ENCODE measurements around the gene SCART1. TPM values are rescaled to one million over a fixed set of nuclear protein-coding genes. Genes with fewer than 3 reads are reported as not detected.

SCART1 gene
- total RNA-seq, 2 donors from 2014 or later, result 2.1 to 3.9 TPM

DNA sequence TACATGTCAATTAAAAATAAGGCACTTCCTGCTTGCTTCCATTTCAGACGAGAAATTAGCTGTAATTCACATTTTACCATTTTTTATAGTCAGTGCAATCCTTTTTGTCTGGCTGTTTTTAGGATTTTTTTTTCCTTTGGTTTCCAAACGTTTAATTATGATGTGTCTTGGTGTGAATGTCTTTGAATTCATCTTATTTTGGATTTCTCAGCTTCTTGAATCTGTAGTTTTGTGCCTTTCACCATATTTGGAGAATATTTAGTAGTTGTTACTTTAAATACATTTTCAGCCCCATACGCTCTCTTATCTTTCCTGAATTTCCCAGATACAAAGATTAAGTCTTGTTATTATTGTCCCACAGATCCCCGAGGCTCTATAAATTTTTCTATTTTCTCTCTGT is 2.4 kb upstream of the SCART1 start:
- no peak for DNase-seq
- intact Hi-C loops (cut with DNase I, micrococcal nuclease), result no loop called here
- no peak for ATAC-seq

DNA sequence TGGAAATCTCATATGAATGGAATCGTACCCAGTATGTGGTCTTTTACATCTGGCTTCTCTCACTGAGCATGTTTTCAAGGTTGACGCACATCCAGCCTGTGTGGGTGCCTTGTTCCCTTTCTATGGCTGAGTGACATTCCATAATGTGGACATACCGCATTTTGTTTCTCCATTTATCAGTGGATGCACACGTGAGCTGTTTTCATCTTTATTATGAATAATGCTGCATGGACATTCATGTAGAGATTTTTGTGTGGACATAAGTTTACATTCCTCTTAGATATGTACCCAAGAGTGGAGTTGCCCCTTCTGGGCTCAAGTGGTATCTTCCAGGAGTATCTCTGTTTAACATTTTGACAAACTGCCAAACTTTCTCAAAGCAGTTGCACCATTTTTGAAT is 1.3 kb upstream of the SCART1 start:
- ATAC-seq (no peak), DNase-seq (no peak)
- intact Hi-C loops (cut with DNase I, micrococcal nuclease), result no loop called here

DNA sequence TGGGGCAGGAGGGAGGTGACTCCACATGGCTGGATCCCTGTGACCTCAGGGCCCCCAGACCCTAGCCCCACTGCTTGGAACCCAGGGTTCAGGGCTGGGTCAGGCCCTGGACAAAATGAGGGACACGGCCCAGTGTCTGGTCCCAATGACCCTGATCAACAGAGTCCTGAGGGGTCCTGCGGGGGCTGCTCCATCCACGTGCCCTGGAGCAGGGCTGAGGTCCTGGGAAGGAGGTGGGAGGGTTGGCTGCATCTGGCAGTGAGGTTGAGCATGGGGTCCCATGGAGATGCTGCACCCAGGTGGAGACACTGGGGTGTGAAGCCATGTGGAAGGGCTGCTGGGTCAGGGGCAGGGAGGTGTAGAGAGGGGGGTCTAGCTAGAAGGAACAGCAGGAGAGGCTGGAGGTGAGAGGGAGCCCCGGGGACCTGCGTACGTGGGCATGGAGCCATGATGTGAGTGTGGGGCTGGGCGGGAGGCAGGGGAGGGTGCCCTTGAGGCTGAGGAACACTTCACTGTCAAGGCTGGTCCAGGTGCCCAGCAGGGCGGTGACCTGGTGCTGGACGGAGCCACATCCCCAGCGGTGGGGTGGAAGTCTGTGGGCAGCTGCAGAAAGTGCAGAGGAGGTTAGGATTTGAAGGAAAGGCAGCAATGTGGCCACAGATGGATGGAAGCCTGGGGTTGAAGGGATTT is 604 bp downstream of the SCART1 start:
- intact Hi-C loops (cut with DNase I, micrococcal nuclease), result no loop called here
- DNase-seq, result no peak

DNA sequence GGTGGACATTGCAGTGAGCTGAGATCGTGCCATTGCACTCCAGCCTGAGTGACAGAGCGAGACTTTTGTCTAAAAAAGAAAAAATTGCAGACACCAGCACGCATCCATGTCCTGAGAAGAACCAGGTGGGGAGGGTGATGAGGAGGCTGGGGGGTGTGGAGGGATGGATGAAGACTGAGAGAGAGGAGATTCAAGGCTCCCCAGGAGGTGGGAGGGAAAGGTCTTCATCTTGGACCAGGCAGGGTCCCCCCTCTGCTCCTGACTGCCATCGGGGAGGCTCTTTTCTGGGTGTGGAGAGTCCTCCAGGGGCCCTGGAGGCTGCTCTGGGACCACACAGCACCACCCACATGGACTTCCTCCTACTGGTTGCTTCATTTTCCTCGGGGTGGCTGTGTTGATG is 1.5 kb downstream of the SCART1 start:
- intact Hi-C loops (cut with DNase I, micrococcal nuclease), result no loop called here
- DNase-seq, result no peak
- ATAC-seq, result no peak

More for the DNA sequence above, 604 bp downstream of the SCART1 start:
- ATAC-seq, result no peak

DNA sequence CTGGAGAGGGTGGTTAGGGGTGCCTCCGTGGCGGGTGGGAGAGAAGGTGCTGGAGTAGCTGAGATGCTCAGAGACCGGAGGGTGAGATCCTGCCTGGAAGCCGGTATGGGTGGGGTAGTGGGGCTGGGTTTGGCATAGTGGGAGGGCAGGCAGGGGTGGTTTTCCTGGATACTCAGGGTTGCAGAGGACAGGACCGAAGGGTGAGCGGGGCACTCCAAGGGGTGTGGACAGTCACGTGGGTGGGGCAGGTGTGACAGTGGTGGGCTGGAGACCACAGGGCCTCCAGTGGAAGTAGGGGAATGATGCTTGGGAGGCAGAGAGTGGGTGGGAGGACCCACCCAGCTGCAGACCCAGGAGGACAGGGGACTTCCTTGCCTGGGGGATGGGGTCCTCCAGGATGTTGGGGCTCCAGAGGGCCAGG is 1.9 kb downstream of the SCART1 start:
- intact Hi-C loops (cut with DNase I, micrococcal nuclease), result no loop called here
- ATAC-seq (no peak), DNase-seq (no peak)

DNA sequence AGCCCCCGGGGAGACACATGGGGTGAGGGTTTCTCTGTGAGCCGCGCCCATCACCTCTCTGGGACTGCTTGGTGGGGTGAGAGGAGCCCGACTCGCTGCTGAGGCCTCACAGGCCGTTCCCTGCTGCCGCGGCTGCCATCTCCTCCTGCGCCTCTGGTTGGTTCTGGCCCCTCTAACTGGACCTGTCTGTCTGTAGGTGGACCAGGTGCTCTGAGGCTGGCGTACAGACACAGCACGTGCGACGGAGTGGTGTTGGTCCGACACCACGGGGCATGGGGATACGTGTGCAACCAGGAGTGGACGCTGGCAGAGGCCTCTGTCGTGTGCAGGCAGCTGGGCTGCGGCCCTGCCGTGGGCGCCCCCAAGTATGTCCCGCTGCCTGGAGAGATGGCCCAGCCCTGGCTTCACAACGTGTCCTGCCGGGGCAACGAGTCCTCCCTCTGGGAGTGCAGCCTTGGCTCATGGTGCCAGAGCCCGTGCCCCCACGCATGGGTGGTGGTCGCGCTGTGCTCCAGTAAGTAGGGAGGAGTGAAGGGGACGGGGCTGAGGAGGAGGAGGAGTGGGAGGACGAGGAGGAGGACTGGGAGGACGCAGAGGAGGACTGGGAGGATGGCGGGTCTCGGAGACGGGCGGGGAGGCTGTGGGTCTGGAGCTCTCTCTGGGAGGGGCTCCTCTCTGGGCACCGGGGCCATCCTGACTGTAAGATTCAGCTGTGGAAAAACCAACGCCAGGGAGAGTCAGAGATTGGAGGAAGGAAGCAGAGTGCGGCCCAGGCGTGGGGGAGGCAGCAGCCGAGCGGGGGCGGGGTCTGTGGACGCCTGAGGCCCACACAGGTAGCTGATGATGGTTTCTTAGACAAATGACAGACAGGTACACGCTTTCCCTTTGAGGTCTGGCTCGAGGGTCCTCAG is 2.6 kb downstream of the SCART1 start:
- ATAC-seq (no peak), DNase-seq (no peak)
- intact Hi-C loops (cut with DNase I, micrococcal nuclease), result no loop called here

DNA sequence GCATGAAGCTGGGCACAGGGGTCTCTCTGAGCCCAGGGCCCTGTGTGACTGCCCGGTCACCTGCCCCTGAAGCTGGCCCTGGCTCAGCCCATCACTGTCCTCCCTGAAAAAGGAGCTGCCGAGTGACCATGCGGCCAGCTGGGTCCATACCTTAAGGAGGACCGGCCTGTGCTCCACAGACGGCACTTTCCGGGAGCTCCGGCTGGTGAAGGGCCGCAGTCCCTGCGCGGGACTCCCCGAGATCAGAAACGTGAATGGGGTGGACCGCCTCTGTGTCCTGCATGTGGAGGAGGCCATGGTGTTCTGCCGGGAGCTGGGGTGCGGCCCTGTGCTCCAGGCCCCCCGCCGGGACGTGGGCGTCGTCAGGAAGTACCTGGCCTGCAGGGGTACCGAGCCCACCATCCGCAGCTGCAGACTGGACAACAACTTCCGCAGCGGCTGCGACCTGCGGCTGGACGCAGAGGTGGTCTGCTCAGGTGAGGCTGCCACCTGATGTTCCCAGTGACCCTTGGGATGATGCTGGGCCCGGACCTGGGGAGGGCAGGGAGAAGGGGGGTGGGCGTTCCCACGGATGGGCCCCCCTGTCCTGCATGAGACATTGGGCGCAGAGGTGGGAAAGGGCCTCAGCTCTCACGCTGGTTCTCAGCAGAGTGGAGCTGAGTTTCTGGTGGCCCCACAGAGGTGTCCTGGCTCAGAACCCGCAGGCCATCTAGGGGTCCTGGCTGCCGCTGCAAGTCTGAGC is 3.5 kb downstream of the SCART1 start:
- no peak for DNase-seq
- intact Hi-C loops (cut with DNase I, micrococcal nuclease), result no loop called here
- ATAC-seq, result no peak

DNA sequence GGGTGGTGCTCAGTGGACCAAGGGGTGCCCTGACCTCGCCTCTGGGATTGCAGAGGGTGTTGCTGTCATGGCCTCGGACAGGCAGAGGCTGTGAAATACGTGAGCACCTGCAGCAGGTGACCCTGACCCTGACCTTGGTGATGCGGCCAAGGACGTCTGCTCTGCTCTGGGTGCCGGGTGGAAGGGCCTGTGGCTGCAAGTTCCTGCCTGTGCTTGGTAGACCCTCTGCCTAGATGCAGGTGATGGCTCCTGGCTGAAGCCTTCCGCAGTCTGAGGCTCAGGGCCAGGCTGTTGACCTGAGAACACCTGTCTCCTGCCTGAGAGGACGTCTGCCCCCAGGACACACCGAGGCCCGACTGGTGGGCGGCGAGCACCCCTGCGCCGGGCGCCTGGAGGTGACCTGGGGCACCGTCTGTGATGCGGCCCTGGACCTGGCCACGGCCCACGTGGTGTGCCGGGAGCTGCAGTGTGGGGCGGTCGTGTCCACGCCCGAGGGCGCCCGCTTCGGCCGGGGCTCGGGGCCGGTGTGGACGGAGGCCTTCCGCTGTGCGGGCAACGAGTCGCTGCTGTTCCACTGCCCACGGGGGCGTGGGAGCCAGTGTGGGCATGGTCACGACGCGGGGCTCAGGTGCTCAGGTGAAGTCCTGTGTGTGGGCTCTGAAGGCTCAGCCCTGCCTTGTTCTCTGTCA is 4.4 kb downstream of the SCART1 start:
- DNase-seq, result no peak
- no peak for ATAC-seq
- intact Hi-C loops (cut with DNase I, micrococcal nuclease), result no loop called here

DNA sequence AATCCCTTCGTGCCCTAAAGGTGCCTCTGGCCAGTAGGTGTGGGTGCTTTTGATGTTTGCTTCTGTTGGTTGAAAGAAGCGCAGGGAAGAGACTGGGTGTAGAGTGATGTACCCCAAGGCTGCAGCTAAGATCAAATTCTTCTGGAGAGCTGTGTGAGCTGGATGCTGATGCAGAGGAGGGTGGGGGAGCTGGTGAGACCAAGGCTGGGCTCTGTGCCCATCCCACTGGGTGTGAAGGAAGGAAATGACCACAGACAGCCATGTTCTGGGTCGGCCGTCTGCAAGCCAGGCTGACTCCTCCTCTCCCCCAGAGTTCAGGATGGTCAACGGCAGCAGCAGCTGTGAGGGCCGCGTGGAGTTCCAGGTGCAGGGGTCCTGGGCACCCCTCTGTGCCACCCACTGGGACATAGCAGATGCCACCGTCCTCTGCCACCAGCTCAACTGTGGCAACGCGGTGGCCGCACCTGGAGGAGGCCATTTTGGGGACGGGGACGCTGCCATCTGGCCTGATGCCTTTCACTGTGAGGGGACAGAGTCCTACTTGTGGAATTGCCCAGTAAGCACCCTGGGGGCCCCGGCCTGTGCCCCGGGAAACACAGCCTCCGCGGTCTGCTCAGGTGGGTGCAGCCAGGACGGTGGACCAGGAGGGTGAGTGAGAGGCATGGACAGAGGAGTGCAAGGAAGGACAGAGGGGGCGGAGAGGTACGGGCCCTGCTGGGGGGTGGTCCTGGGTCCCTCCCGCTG is 5.1 kb downstream of the SCART1 start:
- DNase-seq, result no peak

DNA sequence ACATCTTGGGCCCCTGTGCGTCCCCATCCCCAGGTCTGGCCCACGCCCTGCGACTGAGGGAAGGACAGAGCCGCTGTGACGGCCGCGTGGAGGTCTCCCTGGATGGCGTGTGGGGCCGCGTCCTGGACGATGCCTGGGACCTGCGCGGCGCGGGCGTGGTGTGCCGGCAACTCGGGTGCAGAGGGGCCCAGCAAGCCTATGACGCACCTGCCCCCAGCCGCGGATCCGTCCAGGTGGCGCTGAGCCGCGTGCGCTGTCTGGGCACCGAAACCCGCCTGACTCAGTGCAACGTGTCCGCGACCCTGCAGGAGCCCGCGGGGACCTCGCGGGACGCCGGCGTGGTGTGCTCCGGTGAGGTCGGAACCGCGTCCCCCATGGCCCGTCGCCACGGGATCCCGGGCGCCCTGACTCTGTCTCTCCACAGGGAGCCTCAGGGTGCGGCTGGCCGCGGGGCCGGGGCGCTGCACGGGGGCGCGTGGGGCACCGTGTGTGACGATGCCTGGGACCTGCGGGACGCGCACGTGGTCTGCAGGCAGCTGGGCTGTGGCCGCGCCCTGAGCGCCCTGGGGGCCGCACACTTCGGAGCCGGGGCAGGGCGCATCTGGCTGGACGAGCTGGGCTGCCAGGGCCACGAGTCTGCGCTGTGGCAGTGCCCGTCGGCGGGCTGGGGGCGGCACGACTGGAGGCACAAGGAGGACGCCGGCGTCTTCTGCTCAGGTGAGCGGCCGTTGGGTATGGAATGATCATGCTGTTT is 5.9 kb downstream of the SCART1 start:
- DNase-seq (no peak), ATAC-seq (no peak)
- intact Hi-C loops (cut with DNase I, micrococcal nuclease), result no loop called here

More for the DNA sequence above, 5.1 kb downstream of the SCART1 start:
- intact Hi-C loops (cut with DNase I, micrococcal nuclease), result no loop called here
- no peak for ATAC-seq

DNA sequence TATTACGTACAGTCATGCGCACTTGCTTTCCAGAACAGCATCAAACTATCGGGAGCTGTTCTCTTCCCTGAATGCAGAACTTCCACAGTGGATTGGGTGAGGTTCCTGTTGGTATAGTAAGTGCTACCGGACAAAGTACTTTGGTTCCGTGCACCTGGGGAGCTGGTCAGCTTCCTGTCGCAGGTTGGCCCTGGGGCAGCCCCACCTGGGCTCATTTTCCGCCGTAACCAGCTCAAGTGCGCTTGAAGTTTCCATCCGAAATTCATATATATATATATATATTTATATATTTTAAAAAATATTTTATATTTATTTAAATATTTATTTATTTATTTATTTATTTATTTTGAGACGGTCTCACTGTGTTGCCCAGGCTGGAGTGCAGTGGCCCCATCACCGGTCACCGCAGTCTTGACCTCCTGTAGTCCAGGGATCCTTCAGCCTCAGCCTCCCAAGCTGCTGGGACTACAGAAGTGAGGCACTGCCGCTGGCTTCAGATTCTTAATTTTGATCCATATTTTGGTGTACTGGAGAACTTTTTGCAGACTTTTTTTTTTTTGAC is 6.5 kb downstream of the SCART1 start:
- DNase-seq, result no peak
- no peak for ATAC-seq
- intact Hi-C loops (cut with DNase I, micrococcal nuclease), result no loop called here

DNA sequence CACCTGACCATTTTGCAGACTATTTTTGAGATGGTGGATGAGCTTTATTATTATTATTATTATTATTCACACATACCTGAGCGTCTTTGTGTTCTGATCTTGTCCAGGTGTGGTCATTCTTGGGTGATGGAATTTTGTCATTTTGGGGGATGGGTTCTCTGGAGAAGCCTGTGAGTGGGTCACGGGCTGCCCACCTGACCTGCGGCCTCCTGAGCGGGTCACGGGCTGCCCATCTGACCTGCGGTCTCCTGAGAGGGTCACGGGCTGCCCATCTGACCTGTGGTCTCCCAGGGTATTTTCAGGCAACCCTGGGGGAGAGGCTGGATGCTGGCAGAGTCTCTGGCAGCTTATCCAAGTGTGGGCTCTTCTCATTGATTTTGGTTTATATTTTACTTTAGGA is 7.3 kb downstream of the SCART1 start:
- intact Hi-C loops (cut with DNase I, micrococcal nuclease), result no loop called here
- ATAC-seq, result no peak
- DNase-seq, result no peak

DNA sequence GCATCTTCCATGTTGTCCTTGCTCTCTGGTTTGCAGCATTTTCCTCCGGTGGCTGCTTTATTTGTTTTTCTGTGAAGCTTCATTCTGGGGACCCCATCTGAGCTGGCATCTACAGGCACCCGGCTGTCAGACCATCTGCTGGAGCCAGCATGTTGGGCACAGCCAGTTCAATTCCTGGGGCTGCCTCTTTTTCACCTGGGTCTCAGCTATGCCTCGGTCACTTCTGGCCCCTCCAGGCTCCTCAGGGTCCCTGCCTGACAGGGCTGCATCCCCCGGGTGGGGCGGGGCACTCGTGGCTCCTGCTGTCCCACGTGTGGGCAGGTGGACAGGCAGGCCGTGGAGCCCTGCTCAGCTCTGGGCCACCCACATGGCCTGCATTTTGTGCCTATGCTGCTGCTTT is 8.1 kb downstream of the SCART1 start:
- DNase-seq (no peak), ATAC-seq (no peak)
- intact Hi-C loops (cut with DNase I, micrococcal nuclease), result no loop called here

DNA sequence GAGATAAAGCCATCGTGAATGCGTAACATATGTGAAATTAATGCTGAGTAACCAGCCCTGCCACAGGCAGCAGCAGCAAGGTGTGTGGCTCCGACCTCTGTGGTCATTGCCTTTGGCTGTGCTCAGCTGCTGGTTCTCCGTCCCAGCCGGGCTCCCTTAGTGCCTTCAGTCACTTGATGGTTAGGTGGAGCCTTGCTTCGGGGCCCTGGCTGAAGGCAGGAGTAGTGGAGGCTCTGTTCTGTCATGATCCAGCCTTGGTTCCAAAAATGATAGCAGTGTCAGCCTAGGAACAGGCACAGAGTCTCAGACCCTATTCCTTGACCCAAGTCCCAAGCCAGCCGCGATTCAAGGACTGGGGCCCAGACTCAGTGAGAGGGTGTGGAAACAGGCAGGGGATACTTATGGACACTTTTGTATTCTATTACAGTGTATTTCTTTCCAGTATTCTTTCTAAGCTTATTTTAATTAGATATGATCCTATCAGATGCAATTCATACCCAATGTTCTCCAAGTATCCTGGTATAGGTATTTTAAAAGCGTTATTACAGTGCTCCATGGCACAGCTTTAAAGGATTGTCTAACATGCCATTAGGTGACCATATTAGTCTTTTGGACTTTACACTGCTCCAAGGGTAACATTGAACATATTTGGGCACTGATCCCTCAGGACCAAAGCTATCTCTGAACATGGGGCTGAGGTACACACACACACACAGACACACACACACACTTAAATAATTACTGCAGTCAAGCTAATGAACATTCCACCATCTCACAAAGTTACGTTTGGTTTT is 9.0 kb downstream of the SCART1 start:
- intact Hi-C loops (cut with DNase I, micrococcal nuclease), result no loop called here
- ATAC-seq (no peak), DNase-seq (no peak)

DNA sequence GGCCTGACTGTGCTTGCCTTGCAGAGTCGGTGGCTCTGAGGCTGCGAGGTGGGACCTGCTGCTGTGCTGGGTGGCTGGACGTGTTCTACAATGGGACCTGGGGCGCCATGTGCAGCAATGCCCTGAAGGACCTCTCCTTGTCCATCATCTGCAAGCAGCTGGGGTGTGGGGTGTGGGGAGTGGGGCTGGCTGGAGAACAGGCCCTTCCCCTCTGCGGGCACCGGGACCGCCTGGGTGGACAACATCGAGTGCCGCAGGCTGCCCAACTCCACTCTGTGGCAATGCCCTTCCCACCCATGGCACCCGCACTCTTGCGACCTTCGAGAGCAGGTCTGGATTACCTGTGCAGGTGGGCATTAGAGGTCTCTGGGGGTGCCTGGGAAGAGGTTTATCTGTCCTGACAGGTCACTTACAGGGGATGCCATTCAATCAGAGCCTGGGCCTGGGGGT is 10.9 kb downstream of the SCART1 start:
- ATAC-seq (no peak), DNase-seq (no peak)
- intact Hi-C loops (cut with DNase I, micrococcal nuclease), result no loop called here

DNA sequence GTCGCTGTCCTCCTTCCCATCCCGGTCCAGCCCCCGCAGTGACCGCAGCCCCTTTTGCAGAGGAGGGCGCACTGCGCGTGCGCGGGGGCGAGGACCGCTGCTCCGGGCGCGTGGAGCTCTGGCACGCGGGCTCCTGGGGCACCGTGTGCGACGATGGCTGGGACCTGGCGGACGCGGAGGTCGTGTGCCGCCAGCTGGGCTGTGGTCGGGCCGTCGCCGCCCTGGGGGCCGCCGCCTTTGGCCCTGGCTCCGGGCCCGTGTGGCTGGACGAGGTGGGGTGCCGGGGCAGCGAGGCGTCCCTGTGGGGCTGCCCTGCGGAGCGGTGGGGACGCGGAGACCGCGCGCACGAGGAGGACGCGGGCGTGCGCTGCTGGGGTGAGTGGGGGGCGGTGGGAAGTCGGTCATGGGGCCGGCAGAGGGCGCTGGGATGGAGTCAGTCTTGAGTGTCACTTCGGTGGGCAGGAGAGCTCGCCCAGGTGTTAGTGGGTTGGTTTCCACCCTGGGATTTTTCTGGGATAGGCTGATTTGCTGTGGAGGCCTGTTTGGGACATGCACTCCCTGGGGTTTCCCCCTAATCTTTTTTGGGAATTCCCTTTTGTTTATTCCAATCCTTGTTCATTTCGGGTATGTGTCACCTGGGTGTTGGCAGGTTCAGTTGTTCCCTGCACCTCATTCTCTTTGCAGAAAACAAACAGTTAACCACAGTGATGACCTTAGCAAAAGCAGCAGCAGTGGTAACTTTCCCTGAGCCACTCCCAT is 11.6 kb downstream of the SCART1 start:
- intact Hi-C loops (cut with DNase I, micrococcal nuclease), result no loop called here
- DNase-seq (no peak), ATAC-seq (no peak)

Measured in left colon (tissue), 2 donors.